ENCODE results near the gene TEX19.
A peak's percentile ranks its signal among the peaks of the same experiment; 100 is the strongest.

GRCh38 chr17:82334622-82335394 is 24.2 kb upstream of the TEX19 start:
- TF ChIP-seq RCOR1 (IDR thresholded peaks at IDR 0.05; ENCODE audit: insufficient replicate concordance, low read length) (no peak), CTCF (conservative IDR thresholded peaks at IDR 0.05; ENCODE audit: low read depth, low read length) (no peak), MXI1 (IDR thresholded peaks at IDR 0.05; ENCODE audit: borderline replicate concordance, low read depth, low read length) (no peak), POLR2A (IDR thresholded peaks at IDR 0.05; ENCODE audit: low read depth, low read length) (no peak), ELK1 (IDR thresholded peaks at IDR 0.05; ENCODE audit: borderline replicate concordance, low read depth, low read length) (no peak), BHLHE40 (IDR thresholded peaks at IDR 0.05; ENCODE audit: low read depth, low read length) (peak; percentile 40; the same call in 1 of the 2 replicates)
- TF ChIP-seq, protein P1, sequence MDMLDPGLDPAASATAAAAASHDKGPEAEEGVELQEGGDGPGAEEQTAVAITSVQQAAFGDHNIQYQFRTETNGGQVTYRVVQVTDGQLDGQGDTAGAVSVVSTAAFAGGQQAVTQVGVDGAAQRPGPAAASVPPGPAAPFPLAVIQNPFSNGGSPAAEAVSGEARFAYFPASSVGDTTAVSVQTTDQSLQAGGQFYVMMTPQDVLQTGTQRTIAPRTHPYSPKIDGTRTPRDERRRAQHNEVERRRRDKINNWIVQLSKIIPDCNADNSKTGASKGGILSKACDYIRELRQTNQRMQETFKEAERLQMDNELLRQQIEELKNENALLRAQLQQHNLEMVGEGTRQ (IDR thresholded peaks at IDR 0.05; ENCODE audit: low read depth, low read length), result no peak

Measured in IMR-90 (cell line).